PFSK-1 (cell line): ENCODE data around the gene SLC6A13.

Source experiments
- FOXP2 ChIP-seq: optimal IDR thresholded peaks from 2 replicates; pipeline ENCODE3; 2011; ENCODE audit warnings: borderline replicate concordance, control low read depth, inconsistent platforms; ENCODE audit not compliant: insufficient read depth; ENCODE audit errors: extremely low read length, extremely low read depth
- POLR2AphosphoS5 ChIP-seq: IDR thresholded peaks from 2 replicates; pipeline ENCODE4 v1.6.1; 2012; ENCODE audit warnings: low read depth, mild to moderate bottlenecking, control low read depth, low read length, moderate library complexity
- SIN3A ChIP-seq: IDR thresholded peaks from 2 replicates; pipeline ENCODE4 v1.6.1; 2012; ENCODE audit warnings: mild to moderate bottlenecking, low read length, moderate library complexity, borderline replicate concordance; ENCODE audit not compliant: insufficient read depth
- TAF1 ChIP-seq: IDR thresholded peaks from 2 replicates; pipeline ENCODE4 v1.6.1; 2012; ENCODE audit warnings: low read length, control low read depth, borderline replicate concordance; ENCODE audit not compliant: insufficient read depth
- TF ChIP-seq, protein P1 (sequence below), 2 experiments: IDR thresholded peaks; 2 replicates each; pipeline versions ENCODE4 v1.6.1 to v1.8.0; 2011 to 2012; ENCODE audit warnings: low read depth in 2 of 2, low read length in 2 of 2, control low read depth in 1 of 2, inconsistent platforms in 1 of 2, mild to moderate bottlenecking in 1 of 2, moderate library complexity in 1 of 2; ENCODE audit not compliant: insufficient read depth in 1 of 2

SLC6A13 gene

DNA sequence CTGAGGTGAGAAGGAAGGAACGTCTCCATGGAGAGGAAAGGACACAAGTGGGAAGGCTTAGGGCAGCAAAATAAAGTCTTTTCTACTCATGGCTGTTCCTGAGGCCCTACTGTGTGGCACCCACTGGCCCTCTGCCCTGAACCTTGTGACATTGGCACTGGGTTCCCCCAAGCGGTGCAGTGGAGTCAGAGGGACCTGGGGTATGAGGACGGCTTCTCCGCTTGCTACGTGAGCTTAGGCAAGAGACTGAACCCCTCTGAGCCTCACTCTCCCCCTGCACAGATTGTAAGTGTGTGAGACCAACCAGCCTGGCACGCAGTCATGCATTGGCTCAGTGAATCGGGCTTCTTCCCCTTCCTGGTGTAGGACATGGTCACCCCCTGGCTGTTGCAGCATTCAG, 68.4 kb downstream of the SLC6A13 start:
- no peak for TF ChIP-seq POLR2AphosphoS5
- TF ChIP-seq TAF1 = no peak
- no peak for TF ChIP-seq FOXP2

GRCh38 chr12:193261-193660, 69.4 kb downstream of the SLC6A13 start:
- TF ChIP-seq, protein P1, sequence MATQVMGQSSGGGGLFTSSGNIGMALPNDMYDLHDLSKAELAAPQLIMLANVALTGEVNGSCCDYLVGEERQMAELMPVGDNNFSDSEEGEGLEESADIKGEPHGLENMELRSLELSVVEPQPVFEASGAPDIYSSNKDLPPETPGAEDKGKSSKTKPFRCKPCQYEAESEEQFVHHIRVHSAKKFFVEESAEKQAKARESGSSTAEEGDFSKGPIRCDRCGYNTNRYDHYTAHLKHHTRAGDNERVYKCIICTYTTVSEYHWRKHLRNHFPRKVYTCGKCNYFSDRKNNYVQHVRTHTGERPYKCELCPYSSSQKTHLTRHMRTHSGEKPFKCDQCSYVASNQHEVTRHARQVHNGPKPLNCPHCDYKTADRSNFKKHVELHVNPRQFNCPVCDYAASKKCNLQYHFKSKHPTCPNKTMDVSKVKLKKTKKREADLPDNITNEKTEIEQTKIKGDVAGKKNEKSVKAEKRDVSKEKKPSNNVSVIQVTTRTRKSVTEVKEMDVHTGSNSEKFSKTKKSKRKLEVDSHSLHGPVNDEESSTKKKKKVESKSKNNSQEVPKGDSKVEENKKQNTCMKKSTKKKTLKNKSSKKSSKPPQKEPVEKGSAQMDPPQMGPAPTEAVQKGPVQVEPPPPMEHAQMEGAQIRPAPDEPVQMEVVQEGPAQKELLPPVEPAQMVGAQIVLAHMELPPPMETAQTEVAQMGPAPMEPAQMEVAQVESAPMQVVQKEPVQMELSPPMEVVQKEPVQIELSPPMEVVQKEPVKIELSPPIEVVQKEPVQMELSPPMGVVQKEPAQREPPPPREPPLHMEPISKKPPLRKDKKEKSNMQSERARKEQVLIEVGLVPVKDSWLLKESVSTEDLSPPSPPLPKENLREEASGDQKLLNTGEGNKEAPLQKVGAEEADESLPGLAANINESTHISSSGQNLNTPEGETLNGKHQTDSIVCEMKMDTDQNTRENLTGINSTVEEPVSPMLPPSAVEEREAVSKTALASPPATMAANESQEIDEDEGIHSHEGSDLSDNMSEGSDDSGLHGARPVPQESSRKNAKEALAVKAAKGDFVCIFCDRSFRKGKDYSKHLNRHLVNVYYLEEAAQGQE (IDR thresholded peaks at IDR 0.05; ENCODE audit: insufficient read depth in 1 of 2, low read depth in 2 of 2, low read length in 2 of 2) = no peak

GRCh38 chr12:191541-191940, 71.1 kb downstream of the SLC6A13 start:
- TF ChIP-seq TAF1 (no peak), SIN3A (no peak), POLR2AphosphoS5 (no peak), FOXP2 (no peak)
- TF ChIP-seq, protein P1 (IDR thresholded peaks at IDR 0.05; ENCODE audit: insufficient read depth in 1 of 2, low read depth in 2 of 2, low read length in 2 of 2) = no peak

DNA sequence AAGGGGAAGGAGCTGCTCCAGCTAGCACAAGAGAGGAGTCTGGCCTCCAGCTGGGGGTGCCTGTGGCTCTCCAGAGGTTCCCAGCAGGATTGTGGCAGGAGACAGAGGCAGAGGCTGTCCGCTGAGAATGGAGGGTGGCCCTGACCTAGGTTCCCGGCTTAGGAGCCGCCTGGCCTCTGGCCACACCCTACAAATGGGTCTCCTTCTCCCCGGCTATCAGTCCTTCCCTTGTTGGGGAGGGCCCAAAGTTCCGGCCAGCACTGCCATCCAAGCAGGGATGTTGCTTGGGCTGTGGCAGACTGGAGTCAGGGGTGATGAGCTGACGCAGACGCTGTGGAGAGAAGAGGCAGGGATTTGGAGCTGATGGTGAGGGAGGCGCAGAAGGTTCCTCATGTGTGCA, 71.8 kb downstream of the SLC6A13 start:
- TF ChIP-seq SIN3A (no peak), TAF1 (no peak), FOXP2 (no peak), POLR2AphosphoS5 (no peak)
- TF ChIP-seq, protein P1 (IDR thresholded peaks at IDR 0.05; ENCODE audit: insufficient read depth in 1 of 2, low read depth in 2 of 2, low read length in 2 of 2) = no peak

GRCh38 chr12:189622-189962, 73.0 kb downstream of the SLC6A13 start:
- TF ChIP-seq SIN3A (no peak), POLR2AphosphoS5 (no peak), TAF1 (no peak), FOXP2 (no peak)
- TF ChIP-seq, protein P1 (IDR thresholded peaks at IDR 0.05; ENCODE audit: insufficient read depth in 1 of 2, low read depth in 2 of 2, low read length in 2 of 2) = no peak
